ENCODE data around the gene ACVR1. TPM values are rescaled to one million over a fixed set of nuclear protein-coding genes. Genes with fewer than 3 reads are reported as not detected.
A peak's percentile ranks its signal among the peaks of the same experiment; 100 is the strongest.
"Not testable (repeated sequence)": the region's sequence is repeated elsewhere in the genome, so short reads cannot be mapped to it uniquely, and the experiment has no call there.

Gene ACVR1
- total and polyA plus RNA-seq, 2 experiments from 2014 or later, result 8.9 to 21.5 TPM

- peak overlapping the region; percentile 41; the same call in 1 of the 2 replicates for H3K27ac ChIP-seq (ENCODE audit: low read depth)
- peaks cover 26% of the 10 kb centered on the region for H3K4me1 ChIP-seq (ENCODE audit: insufficient read depth)
- H3K9me2 ChIP-seq (ENCODE audit: insufficient read depth), result 0 out of 2 replicates have a peak, but pooled peaks cover 5% of the 10 kb centered on the region
- H3K9me3 Mint-ChIP-seq, result peaks cover 25% of the 10 kb centered on the region
- no peaks in the 10 kb centered on the region; the same call in 1 of the 2 replicates for H4K20me1 ChIP-seq (replicated peaks; ENCODE audit: insufficient read depth)
- ATAC-seq (no peak), DNase-seq (ENCODE audit: low spot score) (no peak)
- TF ChIP-seq EZH2phosphoT487 (IDR thresholded peaks at IDR 0.05; ENCODE audit: unreplicated experiment) (no peak), EZH2 (IDR thresholded peaks at IDR 0.05; ENCODE audit: low read depth, unreplicated experiment) (no peak)
- H3K4me3 Mint-ChIP-seq, result no peak overlapping the region
- H3K4me3 ChIP-seq, result no peak overlapping the region
- H3F3A ChIP-seq (replicated peaks; ENCODE audit: low read depth), result no peaks in the 10 kb centered on the region
- H3K4me2 ChIP-seq, result peak overlapping the region; percentile 21
- H3K4me1 Mint-ChIP-seq, result peaks cover 37% of the 10 kb centered on the region
- H3K27me3 Mint-ChIP-seq (ENCODE audit: insufficient read depth, low read depth, poor library complexity), result peaks cover 3% of the 10 kb centered on the region
- 0 out of 2 replicates have a peak, but pooled peaks cover 3% of the 10 kb centered on the region for H3K36me3 ChIP-seq (ENCODE audit: insufficient read depth)
- H2AFZ ChIP-seq, result no peak overlapping the region
- H3K79me2 ChIP-seq (replicated peaks; ENCODE audit: insufficient read depth), result peaks cover 37% of the 10 kb centered on the region
- H3K27ac Mint-ChIP-seq, result peak overlapping the region; percentile 34; the same call in 1 of the 2 replicates
- no peaks in the 10 kb centered on the region for H3K27me3 ChIP-seq (ENCODE audit: insufficient read depth)
- H3K36me3 Mint-ChIP-seq (ENCODE audit: low read depth), result peaks cover 61% of the 10 kb centered on the region
Observed at GRCh38 chr2:157758586-157758985, 117.5 kb downstream of the ACVR1 start.

- H2AFZ ChIP-seq, result no peak overlapping the region
- 0 out of 2 replicates have a peak, but pooled peaks cover 5% of the 10 kb centered on the region for H3K9me2 ChIP-seq (ENCODE audit: insufficient read depth)
- no peak for DNase-seq (ENCODE audit: low spot score)
- peaks cover 3% of the 10 kb centered on the region for H3K27me3 Mint-ChIP-seq (ENCODE audit: insufficient read depth, low read depth, poor library complexity)
- H3K79me2 ChIP-seq (replicated peaks; ENCODE audit: insufficient read depth), result peaks cover 38% of the 10 kb centered on the region
- H3K4me1 ChIP-seq (ENCODE audit: insufficient read depth), result peaks cover 26% of the 10 kb centered on the region
- H3F3A ChIP-seq (replicated peaks; ENCODE audit: low read depth), result no peaks in the 10 kb centered on the region
- no peaks in the 10 kb centered on the region for H3K27me3 ChIP-seq (ENCODE audit: insufficient read depth)
- H3K4me3 ChIP-seq, result no peak overlapping the region
- TF ChIP-seq NANOG (IDR thresholded peaks at IDR 0.05; ENCODE audit: borderline replicate concordance), result no peak
- TF ChIP-seq EZH2phosphoT487 (IDR thresholded peaks at IDR 0.05; ENCODE audit: unreplicated experiment), result no peak
- H3K9me3 Mint-ChIP-seq, result peaks cover 25% of the 10 kb centered on the region
- no peak overlapping the region for H3K27ac Mint-ChIP-seq
- H3K36me3 Mint-ChIP-seq (ENCODE audit: low read depth), result peaks cover 62% of the 10 kb centered on the region
- no peak for ATAC-seq
- H3K4me2 ChIP-seq, result no peak overlapping the region
- peaks cover 37% of the 10 kb centered on the region for H3K4me1 Mint-ChIP-seq
- H3K36me3 ChIP-seq (ENCODE audit: insufficient read depth), result 0 out of 2 replicates have a peak, but pooled peaks cover 3% of the 10 kb centered on the region
- no peaks in the 10 kb centered on the region; the same call in 1 of the 2 replicates for H4K20me1 ChIP-seq (replicated peaks; ENCODE audit: insufficient read depth)
- H3K27ac ChIP-seq (ENCODE audit: low read depth), result no peak overlapping the region
- H3K4me3 Mint-ChIP-seq, result no peak overlapping the region
Observed at GRCh38 chr2:157757500-157757899, 118.6 kb downstream of the ACVR1 start.

GRCh38 chr2:157756447-157756846, 119.7 kb downstream of the ACVR1 start:
- Mint-ChIP-seq H3K9me3 (peaks cover 25% of the 10 kb centered on the region), H3K36me3 (ENCODE audit: low read depth) (peaks cover 72% of the 10 kb centered on the region)

GRCh38 chr2:157751462-157752058, 124.6 kb downstream of the ACVR1 start:
- ATAC-seq (peak; percentile 93), DNase-seq (ENCODE audit: low spot score) (peak; percentile 72)
- Histone ChIP-seq H3K4me1 (ENCODE audit: insufficient read depth) (0 out of 2 replicates have a peak, but pooled peaks cover 5% of the 10 kb centered on the region), H3K4me2 (no peak overlapping the region), H3F3A (replicated peaks; ENCODE audit: low read depth) (no peaks in the 10 kb centered on the region), H3K27ac (ENCODE audit: low read depth) (no peak overlapping the region), H3K9me2 (ENCODE audit: insufficient read depth) (no peaks in the 10 kb centered on the region), H3K79me2 (replicated peaks; ENCODE audit: insufficient read depth) (peaks cover 23% of the 10 kb centered on the region), H3K36me3 (ENCODE audit: insufficient read depth) (no peaks in the 10 kb centered on the region; the same call in 1 of the 2 replicates), H3K4me3 (no peak overlapping the region), H2AFZ (no peak overlapping the region), H4K20me1 (replicated peaks; ENCODE audit: insufficient read depth) (no peaks in the 10 kb centered on the region; the same call in 1 of the 2 replicates), H3K27me3 (ENCODE audit: insufficient read depth) (no peaks in the 10 kb centered on the region)
- Mint-ChIP-seq H3K36me3 (ENCODE audit: low read depth) (peaks cover 44% of the 10 kb centered on the region), H3K27me3 (ENCODE audit: insufficient read depth, low read depth, poor library complexity) (peaks cover 6% of the 10 kb centered on the region), H3K4me1 (peaks cover 13% of the 10 kb centered on the region; the same call in 2 of the 3 replicates), H3K9me3 (peaks cover 13% of the 10 kb centered on the region; the same call in 2 of the 3 replicates), H3K4me3 (no peak overlapping the region), H3K27ac (peak overlapping the region; percentile 62; the same call in 1 of the 2 replicates)
- TF ChIP-seq CTCF (conservative IDR thresholded peaks at IDR 0.05; ENCODE audit: low read depth in 2 of 2), result peak; percentile 82 to 84

More at GRCh38 chr2:157756447-157756846, 119.7 kb downstream of the ACVR1 start:
- not testable (repeated sequence) for H3K4me2 ChIP-seq; H3F3A ChIP-seq (replicated peaks; ENCODE audit: low read depth); H3K36me3 ChIP-seq (ENCODE audit: insufficient read depth); H3K27me3 ChIP-seq (ENCODE audit: insufficient read depth); H3K27me3 Mint-ChIP-seq (ENCODE audit: insufficient read depth, low read depth, poor library complexity); H4K20me1 ChIP-seq (replicated peaks; ENCODE audit: insufficient read depth); DNase-seq (ENCODE audit: low spot score); H3K9me2 ChIP-seq (ENCODE audit: insufficient read depth); H3K4me3 Mint-ChIP-seq; H3K27ac Mint-ChIP-seq; ATAC-seq; H3K4me3 ChIP-seq; H3K27ac ChIP-seq (ENCODE audit: low read depth); H2AFZ ChIP-seq
- Histone ChIP-seq H3K79me2 (replicated peaks; ENCODE audit: insufficient read depth) (peaks cover 38% of the 10 kb centered on the region), H3K4me1 (ENCODE audit: insufficient read depth) (peaks cover 29% of the 10 kb centered on the region)
- peaks cover 35% of the 10 kb centered on the region for H3K4me1 Mint-ChIP-seq

Data from GM23338 (cell line).